ENCODE measurements around the gene TMTC2.

TMTC2 gene

DNA sequence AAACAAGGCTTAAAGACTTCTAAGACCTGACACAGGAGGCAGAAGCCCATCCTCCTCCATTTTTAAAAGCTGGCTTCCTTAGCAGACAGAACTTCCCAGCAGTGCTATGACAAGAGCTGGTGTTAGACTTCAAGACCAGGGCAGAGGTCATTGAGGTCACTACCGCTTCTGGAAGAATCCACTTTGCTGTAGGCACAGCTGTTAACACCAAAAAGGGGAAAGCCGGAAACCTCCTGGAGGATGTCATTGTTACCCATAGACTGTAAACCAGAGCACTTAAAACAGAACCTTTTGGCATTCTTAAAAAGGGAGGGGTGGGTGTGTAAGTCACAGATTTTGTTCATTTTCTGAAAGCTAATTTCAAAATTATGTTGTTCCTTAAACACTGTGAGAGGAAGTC, 445.7 kb downstream of the TMTC2 start:
- no peak for DNase-seq (ENCODE audit: low read depth in 2 of 2)

DNA sequence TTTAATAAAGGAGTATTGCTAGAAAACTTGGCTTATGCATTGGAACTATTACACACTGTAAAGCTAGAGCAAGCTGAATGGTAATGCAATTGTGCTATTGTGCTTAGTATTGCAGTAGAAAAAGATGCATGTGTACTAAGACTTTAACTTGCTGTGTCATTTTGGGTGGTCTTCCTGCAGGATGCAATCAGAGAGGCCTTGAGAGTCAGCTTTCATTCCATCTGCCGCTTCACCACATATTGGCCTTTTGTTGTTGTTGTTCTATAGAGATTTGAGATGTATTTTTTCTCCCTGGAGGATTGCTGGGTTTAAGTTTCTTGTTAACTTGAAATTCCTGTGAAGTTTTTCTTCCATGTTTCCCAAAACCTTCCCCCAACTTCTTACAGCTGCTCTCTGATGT, 449.7 kb downstream of the TMTC2 start:
- DNase-seq (ENCODE audit: low read depth in 2 of 2) = no peak

DNA sequence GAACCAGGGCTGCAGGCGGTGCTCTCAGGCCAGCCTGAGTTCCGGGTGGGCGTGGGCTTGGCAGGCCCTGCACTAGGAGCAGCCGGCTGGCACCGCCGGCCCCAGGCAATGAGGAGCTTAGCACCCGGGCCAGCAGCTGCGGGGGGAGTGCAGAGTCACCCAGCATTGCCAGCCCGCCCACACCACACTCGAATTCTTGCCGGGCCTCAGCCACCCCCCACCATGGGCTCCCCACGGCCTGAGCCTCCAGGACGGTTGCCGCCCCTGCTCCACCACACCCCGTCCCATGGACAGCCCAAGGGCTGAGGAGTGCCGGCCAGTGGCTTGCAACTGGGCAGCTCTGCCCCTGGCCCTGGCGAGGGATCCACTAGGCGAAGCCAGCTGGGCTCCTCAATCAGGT, 453.4 kb downstream of the TMTC2 start:
- DNase-seq (ENCODE audit: low read depth in 2 of 2) = no peak

DNA sequence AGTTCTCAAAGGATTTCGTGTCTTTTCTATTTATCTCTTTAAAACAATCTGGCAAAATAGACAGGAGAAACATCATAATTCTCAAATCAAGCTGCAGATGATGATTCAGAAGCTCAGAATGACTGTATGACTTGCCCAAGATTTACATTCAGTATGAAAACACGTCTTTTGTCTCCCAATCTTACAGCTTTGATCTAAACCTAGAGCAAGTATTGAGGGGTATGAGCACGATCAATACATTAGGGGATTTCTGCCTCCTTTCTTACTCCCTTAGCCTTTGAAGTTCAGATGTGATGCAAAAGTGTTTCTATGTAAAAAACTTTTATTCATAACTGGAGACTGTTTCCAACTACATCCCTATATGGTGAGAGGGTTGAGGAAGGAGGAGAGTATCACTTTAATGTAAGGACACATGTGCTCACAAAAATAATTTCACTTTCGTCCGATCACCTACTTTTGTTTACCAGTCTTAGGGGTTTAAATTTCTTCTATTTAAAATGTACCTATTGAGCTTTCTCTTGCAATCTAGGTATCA, 454.8 kb downstream of the TMTC2 start:
- no peak for DNase-seq (ENCODE audit: low read depth in 2 of 2)

DNA sequence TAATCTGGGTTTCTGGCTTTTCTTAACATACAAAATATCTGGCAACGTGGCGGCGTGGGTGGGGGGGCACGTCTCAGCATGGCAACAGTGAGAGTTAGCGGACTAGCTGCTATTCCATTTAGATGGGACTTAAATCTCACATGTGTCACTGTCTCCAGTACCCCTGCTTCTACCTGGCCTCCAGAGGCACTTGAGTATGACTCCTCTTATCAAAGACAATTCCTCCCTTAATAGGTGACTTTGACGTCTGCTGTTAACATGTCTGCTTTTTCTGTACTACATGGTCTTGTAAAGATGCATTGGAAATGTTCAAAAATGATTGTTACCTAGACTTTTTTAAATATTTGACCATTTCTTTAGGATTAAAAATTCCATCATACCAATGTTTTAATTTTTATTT, 456.2 kb downstream of the TMTC2 start:
- DNase-seq (ENCODE audit: low read depth in 2 of 2) = no peak

DNA sequence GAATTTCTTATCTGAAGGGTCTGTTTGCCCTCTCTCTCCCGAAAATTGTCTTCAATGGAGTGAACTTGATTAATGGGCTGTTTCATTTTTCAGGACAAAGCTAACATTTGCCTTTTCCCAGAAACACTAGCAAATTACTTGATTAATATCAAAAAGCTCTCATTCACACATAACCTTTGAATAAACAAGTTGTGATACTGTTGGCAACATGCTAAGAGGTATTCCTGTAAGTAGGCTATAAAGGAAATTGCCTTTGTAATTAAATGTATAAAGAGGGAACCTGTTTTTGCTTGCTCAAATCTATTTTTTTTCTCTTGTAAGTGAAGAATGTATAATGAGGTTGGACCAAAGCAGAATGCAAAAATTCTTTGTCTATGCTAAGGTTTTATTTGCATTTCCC, 457.2 kb downstream of the TMTC2 start:
- DNase-seq (ENCODE audit: low read depth in 2 of 2) = no peak

DNA sequence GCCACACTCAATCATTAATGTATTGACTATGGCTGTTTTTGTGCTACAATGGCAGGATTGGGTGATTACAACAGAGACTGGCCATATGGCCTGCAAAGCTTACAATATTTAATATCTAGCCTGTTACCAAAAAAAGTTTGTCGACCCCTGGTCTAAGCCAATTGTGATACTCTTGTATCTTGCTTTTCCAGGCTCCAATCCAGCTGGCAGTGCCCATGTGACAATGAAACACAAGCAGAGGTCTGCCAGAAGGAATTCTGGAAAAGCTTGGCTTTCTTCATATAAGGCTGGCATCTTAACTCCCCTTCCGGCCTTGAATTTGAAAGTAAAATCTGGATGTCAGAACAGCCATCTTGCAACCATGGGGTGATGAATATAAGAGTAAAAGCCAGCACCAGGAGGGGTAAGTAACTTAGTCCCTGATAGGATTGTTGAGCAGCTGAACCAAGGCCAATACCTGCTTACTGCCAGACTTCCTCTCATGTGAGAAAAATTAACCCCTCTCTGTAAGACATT, 458.7 kb downstream of the TMTC2 start:
- DNase-seq (ENCODE audit: low read depth in 2 of 2) = no peak

DNA sequence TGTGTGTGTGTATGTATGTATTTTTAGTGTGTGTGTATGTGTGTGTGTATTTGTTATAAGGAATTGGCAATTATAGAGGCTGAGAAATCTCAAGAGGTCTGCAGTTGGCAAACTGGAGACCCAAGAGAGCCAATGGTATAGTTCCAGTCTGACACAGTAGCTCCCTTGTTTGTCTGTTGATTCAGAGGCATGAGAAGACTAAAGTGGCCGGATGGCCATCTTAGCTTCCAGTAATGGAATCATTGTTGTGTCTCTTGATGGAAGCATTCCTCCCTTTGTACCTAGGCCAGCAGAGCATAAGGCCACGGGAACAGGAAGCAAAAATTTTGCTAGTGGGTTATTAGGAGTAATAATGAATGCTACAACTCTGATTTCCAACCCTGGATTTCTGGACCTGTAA, 460.6 kb downstream of the TMTC2 start:
- DNase-seq (ENCODE audit: low read depth in 2 of 2) = no peak

DNA sequence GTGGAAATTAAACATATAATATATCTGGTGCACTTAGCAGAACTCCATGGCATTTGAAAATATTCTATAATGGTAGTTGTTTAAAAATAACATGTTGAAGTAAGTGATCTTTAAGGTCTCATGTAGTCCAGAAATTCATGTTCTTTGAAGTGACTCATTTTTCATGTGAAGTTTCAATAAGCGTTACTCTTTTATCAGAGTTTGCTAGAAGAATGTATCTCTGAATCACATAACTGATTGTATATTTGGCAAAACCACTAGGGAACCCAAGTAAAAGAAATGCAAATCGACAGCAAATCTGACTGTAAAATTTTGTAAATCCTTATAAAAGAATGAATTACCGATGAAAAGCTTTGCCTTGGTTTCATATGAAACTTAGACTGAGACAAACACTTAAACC, 463.3 kb downstream of the TMTC2 start:
- DNase-seq (ENCODE audit: low read depth in 2 of 2) = no peak

DNA sequence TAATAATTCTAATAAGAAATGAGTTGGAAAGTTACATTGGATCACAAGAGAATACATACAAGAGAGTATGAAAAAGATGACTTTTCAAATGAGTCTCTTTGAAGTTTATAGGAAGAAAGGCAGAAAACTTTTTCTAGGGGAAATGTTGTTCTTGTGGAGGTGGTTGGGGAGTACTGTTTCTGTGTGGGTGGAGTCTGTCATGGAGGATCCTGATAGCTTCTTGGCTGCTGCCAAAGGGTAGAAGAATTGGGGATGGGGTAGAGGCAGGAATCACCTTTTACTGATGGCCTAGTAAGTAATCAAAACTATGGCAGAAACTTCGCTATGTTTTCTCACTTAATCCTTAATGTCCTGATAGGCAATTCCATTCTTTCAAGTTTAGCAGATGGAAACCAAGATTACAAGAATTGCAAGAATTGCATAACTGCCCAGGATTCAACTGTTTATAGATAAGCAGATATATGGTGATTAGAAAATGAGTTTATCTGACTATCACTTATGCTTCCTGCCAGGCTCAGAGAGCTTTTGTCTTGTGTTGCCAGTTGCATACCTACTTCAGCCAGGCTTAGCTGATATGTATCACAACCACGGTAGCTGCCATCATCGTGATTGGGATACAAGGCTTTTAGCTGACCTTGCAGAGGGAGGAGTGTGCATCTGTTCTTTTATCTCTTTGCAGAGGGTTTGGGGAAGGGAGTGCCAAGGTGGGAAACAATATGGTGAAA, 463.9 kb downstream of the TMTC2 start:
- DNase-seq (ENCODE audit: low read depth in 2 of 2) = no peak

DNA sequence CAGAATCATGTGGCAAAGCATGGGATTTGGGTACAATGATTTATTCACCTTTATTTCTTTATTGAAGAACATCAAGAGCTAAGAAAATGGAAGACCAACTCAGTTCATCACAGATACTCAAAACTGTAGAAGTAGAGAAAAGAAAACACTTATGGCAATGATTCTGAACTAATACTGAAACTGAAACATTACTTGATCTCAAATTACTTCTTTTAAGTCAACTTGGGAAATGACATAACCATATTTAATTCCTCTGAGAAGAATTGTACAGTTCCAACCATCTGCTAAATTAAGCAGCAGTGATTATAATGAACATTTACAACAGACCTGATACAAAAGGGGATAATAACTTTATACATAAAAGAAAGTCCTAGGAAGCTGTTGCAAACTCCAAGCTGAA, 466.5 kb downstream of the TMTC2 start:
- DNase-seq (ENCODE audit: low read depth in 2 of 2) = no peak

DNA sequence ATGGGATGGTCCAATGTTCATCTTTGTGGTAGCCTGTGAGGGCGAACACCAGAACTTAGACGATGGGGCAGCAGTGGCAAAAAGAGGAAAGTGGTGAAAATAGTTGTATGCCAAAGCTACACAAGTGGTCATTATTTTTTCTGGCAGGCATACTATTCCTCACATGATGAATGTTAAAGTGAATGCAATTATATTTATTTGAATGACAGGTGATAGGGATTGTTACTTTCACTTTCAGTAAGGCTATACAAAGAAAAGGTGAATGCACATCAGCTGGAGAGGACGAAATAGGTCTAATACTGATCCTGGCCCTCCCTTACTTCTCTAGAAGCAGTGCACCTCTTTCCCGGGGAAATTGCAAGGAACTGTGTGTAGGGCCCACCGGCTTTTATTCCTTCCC, 470.1 kb downstream of the TMTC2 start:
- no peak for DNase-seq (ENCODE audit: low read depth in 2 of 2)

DNA sequence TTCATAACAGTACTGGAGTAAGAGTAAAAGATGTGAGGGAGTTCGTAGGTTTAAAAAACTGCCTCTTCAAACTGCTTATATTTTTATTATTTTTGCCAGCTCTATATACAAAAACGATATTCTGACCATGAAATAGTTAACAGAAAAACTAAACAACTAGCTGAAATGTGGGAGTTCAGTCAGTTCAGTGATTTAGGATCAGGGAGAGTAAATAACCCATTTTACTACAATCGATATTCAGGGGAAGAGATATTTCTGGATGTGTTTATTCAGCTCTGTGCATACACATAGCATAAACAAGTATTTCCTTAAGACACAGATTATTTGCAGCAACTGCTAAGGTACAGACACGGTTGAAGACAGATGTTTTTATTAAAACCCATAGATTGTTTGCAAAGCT, 470.9 kb downstream of the TMTC2 start:
- DNase-seq (ENCODE audit: low read depth in 2 of 2) = no peak

DNA sequence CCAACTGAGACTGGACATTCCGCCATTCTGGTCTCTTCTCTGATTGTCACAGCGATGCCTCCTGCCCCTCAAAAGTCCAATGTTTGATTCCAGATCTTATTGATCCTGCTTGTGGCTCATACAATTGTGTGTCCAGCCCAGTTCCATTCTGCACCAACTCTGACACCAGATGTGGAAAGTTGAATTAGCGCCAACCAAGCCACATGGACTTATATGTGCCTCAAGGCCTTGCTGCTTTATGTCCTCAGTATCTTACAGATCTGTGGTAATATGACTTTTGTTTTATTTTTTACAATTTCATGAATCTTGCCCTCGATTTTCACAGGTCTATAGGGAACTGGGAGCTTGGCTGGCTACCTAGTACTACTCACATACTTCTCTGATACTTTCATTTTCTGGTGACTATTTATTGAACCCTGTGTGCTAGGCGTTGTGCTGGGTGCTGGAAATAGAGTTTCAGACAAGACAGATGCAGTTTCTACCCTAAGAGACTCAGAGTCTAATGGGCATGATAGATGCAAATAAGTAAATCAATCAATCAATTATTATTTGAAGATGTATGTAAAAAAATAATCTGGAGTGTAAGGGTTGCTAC, 472.0 kb downstream of the TMTC2 start:
- no peak for DNase-seq (ENCODE audit: low read depth in 2 of 2)

DNA sequence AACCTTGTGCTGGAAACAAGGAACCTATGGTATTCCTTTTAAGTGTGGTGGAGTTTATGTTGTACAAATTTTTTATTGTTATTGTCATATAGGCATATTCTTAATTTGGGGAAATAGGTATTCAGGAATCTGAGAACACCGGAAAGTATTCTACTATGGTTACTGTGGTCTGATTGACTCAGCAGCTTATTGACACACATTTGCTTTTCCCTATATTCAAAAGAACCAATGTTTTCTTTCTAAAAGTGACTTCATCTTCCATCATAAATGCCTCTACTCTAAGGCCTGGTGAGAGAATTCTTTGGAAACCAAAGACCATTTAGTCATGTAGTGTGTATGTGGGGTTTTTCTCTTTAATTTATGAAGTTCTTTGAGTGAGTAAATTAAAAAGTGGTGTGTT, 474.8 kb downstream of the TMTC2 start:
- DNase-seq (ENCODE audit: low read depth in 2 of 2) = no peak

DNA sequence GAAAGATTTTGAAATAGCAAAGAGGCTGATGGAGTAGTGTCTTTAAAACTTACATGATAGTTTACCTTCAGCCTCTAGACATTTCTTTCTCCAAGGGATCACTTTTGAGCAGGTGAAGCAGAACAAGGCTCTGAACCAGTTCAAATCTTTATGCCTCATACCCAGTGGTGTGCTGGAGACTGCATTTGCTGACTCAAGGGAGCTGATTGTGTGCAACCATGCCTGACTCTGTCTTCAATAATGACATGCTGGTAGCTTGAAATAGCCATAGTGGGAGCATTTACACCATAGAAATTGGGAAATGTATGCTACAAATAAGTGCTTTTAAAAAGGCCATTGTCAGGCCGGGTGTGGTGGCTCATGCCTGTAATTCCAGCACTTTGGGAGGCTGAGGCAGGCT, 482.0 kb downstream of the TMTC2 start:
- no peak for DNase-seq (ENCODE audit: low read depth in 2 of 2)

DNA sequence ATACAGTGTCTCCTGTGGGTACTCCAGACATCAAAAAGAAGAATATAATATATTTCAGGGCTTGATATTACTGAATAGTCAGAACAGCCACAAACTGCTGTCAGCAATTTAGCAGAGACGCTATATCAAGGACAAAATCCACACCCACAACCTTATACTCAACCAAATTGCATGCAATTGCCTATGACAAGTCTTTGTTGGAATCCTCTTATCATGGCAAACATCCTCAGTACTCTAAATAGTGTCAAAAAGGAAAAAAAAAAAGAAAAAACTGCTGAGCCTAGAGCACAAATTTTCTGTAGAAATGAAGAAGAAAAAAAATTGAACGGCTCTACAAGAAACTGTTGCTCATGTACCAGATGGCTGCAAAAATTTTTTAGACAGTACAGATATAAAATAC, 485.7 kb downstream of the TMTC2 start:
- DNase-seq (ENCODE audit: low read depth in 2 of 2) = no peak

DNA sequence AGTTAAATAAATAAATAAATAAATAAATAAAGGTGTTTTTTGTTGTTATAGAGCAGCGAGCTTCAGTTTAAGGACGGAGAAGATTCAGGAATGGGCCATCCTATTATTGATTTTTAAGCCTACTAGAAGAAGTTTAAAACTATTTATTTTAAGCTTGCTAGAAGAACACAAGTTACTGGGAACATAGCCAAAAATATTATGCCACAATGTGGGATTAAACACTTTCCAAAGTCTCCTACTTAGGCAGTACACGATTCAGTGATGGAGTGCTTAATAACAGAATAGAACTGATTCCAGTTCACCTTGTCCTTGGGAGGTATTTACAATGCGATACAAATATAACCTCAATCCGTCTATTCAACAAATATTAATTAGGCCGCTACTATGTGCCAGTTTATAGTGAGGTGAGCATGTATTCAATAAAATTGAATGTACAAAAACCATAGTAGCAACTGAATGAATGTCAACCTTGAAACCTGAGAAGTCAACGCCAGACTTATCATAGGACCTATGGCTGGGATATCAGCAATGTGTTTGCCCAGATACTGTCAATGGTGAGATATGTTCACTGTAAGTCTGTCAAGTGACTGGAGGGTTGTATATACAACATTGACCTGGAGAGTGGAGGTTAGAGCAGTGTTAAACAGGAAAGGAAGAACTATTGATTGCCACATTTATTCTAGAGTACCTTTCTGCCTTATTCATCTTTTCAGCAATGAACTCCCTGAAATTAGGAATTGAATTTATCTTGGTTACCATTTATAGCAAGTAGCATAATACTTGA, 486.4 kb downstream of the TMTC2 start:
- DNase-seq (ENCODE audit: low read depth in 2 of 2) = no peak

DNA sequence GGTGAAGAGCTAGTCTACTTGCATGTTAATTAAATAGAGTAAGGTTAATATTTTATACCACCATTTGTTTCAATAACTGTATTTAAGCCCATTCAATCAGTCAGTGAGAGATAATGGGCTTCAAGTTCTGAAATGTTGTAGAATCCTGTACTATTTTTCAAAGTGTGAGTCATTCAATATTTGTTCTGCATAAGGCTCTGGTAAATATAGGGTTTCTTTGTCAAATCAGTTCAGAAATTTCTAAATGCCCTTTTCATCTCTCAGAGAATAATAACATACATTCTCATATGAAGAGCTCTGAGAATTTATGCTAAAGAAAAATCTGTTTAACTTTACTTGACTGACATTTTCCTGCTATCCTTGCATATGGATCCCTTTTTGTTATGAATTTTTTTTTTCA, 493.3 kb downstream of the TMTC2 start:
- DNase-seq (ENCODE audit: low read depth in 2 of 2) = no peak

DNA sequence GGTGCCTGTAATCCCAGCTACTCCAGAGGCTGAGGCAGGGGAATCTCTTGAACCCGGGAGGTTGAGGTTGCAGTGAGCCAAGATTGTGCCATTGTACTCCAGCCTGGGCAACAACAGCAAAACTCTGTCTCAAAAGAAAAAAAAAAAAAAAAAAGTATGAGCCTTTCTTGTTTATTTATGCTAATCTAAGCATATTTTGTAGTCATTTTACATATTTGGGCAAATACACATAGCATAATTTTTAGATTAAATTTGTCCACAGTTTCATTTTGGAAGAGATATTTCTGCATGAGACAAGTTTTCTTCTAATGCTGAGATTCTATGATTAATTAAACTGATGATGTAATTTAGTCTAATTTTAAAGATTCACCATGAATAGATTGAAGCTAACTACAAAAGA, 494.4 kb downstream of the TMTC2 start:
- no peak for DNase-seq (ENCODE audit: low read depth in 2 of 2)

DNA sequence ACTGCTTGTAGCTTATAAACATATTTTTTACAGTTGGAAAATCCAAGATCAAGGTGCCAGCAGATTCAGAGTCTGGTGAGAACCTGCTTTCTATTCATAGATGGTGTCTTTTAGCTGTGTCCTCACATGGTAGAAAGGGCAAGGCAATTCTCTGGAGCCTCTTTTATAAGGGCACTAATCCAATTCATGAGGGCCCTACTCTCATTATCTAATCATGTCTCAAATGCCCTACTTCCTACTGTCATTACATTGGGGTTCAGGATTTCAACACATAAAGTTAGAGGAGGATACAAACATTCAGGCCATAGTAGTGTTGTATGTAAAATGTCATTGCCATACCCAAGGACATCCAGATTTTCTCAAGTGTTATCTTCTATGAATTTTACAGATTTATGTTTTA, 496.4 kb downstream of the TMTC2 start:
- no peak for DNase-seq (ENCODE audit: low read depth in 2 of 2)

Measured in stimulated activated CD4-positive, alpha-beta T cell treated with anti-CD3 and anti-CD28 coated beads, Interleukin-1b, Interleukin-23, amount 100 ng/mL, for 1 hour (primary cell).